ENCODE results near the gene RIN3. TPM values are rescaled to one million over a fixed set of nuclear protein-coding genes. Genes with fewer than 3 reads are reported as not detected.
"Not testable (repeated sequence)": the region's sequence is repeated elsewhere in the genome, so short reads cannot be mapped to it uniquely, and the experiment has no call there.

The RIN3 gene
- total and polyA plus RNA-seq, 7 donors: 6.0 to 31.8 (median 15.3) TPM

DNA sequence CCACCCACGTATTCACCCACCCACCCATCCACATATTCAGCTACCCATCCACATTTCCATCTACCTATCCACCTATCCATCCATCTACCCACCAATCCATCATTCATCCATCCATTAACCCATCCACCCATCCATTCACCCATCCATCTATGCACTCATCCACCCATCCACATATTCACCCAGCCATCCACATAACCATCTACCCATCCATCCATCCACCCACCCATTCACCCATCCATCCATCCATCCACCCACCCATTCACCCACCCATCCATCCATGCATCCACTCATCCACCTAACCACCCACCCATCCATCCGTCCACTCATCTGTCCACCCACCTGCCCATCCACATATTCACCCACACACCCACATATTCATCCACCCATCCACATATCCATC lies 164.4 kb downstream of the RIN3 start:
- TF ChIP-seq POLR2AphosphoS5 (IDR thresholded peaks at IDR 0.05) (no peak), EP300 (IDR thresholded peaks at IDR 0.05) (no peak), POLR2A (IDR thresholded peaks at IDR 0.05) (no peak)
- TF ChIP-seq, protein P1, sequence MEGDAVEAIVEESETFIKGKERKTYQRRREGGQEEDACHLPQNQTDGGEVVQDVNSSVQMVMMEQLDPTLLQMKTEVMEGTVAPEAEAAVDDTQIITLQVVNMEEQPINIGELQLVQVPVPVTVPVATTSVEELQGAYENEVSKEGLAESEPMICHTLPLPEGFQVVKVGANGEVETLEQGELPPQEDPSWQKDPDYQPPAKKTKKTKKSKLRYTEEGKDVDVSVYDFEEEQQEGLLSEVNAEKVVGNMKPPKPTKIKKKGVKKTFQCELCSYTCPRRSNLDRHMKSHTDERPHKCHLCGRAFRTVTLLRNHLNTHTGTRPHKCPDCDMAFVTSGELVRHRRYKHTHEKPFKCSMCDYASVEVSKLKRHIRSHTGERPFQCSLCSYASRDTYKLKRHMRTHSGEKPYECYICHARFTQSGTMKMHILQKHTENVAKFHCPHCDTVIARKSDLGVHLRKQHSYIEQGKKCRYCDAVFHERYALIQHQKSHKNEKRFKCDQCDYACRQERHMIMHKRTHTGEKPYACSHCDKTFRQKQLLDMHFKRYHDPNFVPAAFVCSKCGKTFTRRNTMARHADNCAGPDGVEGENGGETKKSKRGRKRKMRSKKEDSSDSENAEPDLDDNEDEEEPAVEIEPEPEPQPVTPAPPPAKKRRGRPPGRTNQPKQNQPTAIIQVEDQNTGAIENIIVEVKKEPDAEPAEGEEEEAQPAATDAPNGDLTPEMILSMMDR (IDR thresholded peaks at IDR 0.05): no peak
- no peaks in the 10 kb centered on the region for H3K27me3 ChIP-seq
- intact Hi-C loops (cut with DNase I): no loop called here
- 98 to 99% methylated on average over 2 of the region's 2 CpGs for WGBS, 2 donors
- peaks cover 12 to 63% (median 34%) of the 10 kb centered on the region in 4 donors for H3K36me3 ChIP-seq
- H3K9me3 ChIP-seq: no peaks in the 10 kb centered on the region
- peaks cover 0 to 18% (median 11%) of the 10 kb centered on the region in 4 donors for H3K4me1 ChIP-seq
- no peak overlapping the region for H3K27ac ChIP-seq
- H3K4me3 ChIP-seq: no peak overlapping the region
- peak; percentile 29 for DNase-seq

DNA sequence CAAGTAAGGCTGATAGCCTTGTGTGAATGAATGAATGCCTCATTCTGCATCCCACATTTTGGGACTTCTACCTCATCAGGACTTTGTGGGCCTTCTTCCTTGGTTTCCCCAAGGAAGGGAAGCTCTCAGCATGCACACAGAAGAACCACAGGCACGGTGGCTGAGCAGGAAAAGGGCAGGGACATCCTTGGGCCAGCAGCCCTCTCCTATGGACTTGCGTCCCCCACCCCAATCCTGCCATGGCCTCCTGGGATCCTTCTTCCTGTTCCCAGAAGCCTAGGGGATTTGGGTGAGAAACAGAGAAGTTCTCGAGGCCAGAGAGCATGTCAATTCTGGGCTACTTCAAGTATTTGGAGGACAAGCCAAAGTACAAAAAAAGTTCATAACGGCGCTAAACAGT lies 165.2 kb downstream of the RIN3 start:
- no peak overlapping the region for H3K4me3 ChIP-seq
- intact Hi-C loops (cut with DNase I): no loop called here
- peak; percentile 55 for DNase-seq
- peaks cover 12 to 62% (median 33%) of the 10 kb centered on the region in 4 donors for H3K36me3 ChIP-seq
- H3K4me1 ChIP-seq: peaks cover 0 to 18% (median 11%) of the 10 kb centered on the region in 4 donors
- no peaks in the 10 kb centered on the region for H3K27me3 ChIP-seq
- peak overlapping the region in 1 of 4 donors; percentile 34 for H3K27ac ChIP-seq
- 93 to 96% methylated on average over 5 of the region's 5 CpGs for WGBS, 2 donors
- no peak for TF ChIP-seq POLR2AphosphoS5 (IDR thresholded peaks at IDR 0.05)
- no peak for TF ChIP-seq EP300 (IDR thresholded peaks at IDR 0.05)
- TF ChIP-seq, protein P1 (IDR thresholded peaks at IDR 0.05): no peak
- no peak for TF ChIP-seq POLR2A (IDR thresholded peaks at IDR 0.05)
- no peaks in the 10 kb centered on the region for H3K9me3 ChIP-seq

DNA sequence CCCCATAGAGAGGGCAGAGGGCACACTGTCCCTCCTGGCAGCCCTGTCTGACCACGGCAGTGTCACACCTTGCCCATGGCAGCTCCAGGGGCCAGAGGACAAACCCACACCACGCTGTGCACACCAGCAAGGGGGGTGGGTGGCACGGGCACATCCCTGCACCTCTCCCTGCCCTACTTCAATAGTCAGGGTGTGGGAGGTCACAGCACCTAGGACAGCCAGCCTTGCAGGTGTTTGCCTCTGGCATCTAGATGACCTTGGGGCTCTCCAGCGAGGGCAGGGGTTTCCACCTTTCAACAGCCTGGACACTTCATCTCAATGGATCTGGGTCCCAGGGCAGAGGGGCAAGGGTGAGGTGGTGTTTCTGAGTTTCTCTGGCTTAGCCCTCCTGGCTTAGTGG lies 165.7 kb downstream of the RIN3 start:
- Histone ChIP-seq H3K9me3 (no peaks in the 10 kb centered on the region), H3K36me3 (peaks cover 12 to 60% (median 31%) of the 10 kb centered on the region in 4 donors), H3K4me1 (peaks cover 0 to 18% (median 11%) of the 10 kb centered on the region in 4 donors), H3K4me3 (no peak overlapping the region), H3K27ac (peak overlapping the region in 1 of 4 donors; percentile 34), H3K27me3 (no peaks in the 10 kb centered on the region)
- peak; percentile 49 for DNase-seq
- WGBS, 2 donors: 92% methylated on average over 4 of the region's 4 CpGs
- intact Hi-C loops (cut with DNase I): no loop called here
- no peak for TF ChIP-seq EP300 (IDR thresholded peaks at IDR 0.05)
- no peak for TF ChIP-seq POLR2A (IDR thresholded peaks at IDR 0.05)
- TF ChIP-seq, protein P1 (IDR thresholded peaks at IDR 0.05): no peak
- no peak for TF ChIP-seq POLR2AphosphoS5 (IDR thresholded peaks at IDR 0.05)

DNA sequence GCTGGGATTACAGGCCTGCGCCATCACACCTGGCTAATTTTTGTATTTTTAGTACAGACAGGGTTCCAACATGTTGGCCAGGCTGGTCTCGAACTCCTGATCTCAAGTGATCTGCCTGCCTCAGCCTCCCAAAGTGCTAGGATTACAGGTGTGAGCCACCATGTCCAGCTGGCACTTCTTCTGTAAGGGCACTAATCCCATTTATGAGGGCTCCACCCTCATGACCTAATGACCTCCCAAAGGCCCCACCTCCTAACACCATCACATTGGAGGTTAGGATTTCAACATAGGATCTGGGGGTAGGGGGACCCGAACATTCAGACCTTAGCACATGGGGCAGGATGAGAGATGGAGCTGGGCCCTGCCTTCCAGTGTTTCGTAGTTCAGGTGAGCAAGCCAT lies 166.7 kb downstream of the RIN3 start:
- peaks cover 0 to 17% (median 11%) of the 10 kb centered on the region in 4 donors for H3K4me1 ChIP-seq
- H3K9me3 ChIP-seq, DNase-seq, H3K27me3 ChIP-seq, H3K4me3 ChIP-seq: not testable (repeated sequence)
- peak overlapping the region in 3 of 4 donors; percentile 58 to 66 (median 59) for H3K27ac ChIP-seq
- intact Hi-C loops (cut with DNase I): loop anchor here (5.0 kb wide), 2 partner anchors 88 to 168 kb away; partner anchors contain the start of gene RIN3
- WGBS, 2 donors: 80 to 85% methylated on average over 4 of the region's 4 CpGs
- peaks cover 12 to 71% (median 35%) of the 10 kb centered on the region in 4 donors for H3K36me3 ChIP-seq

DNA sequence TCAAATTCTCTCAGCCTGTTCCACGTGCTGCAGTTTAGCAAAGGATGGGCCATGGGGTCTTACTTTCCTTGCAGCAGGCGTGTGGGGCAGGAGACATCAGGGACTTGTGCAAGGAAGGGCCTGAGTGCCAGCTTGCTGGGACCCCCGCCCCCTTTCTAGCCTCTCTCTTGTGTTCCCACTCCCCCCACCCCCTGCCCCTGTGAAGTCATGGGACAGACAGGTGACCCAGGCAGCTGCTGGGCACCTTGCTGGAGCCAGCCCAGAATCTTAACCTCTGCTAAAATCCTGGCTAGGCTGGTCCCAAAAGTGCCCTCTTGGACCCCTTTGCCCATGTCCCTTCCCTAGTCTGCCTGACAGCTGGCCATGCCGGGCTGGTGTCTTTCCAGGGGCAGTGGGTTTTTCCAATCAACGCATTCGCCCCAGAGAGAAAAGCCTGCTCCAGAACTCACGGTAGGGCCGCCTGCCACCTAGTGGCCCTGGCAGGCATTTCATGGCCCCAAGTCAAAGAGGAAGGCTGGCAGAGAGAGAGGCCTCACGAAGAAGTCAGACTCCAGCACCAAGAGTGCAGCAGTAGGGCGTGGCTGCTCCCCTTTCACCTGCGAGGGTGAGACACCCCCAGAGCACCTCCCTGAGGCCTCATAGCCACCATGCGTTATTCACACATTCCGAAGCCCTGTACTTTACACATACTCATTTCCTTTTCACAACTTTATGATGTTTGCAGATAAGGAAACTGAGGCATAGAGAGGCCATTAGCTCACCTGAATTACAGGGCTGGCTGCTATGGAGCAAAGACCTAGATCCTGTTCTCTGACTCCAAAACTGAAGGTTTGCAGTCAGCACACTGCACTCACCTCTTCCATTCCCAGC lies 167.4 kb downstream of the RIN3 start:
- WGBS, 2 donors: 17 to 33% methylated on average over 13 of the region's 13 CpGs
- no peaks in the 10 kb centered on the region for H3K9me3 ChIP-seq
- peak; percentile 89 for DNase-seq
- intact Hi-C loops (cut with DNase I): loop anchor here (5.0 kb wide), 2 partner anchors 89 to 169 kb away; partner anchors contain the start of gene RIN3
- peak overlapping the region in 3 of 4 donors; percentile 58 to 66 (median 59) for H3K27ac ChIP-seq
- H3K27me3 ChIP-seq: no peaks in the 10 kb centered on the region
- H3K4me1 ChIP-seq: peaks cover 0 to 16% (median 11%) of the 10 kb centered on the region in 4 donors
- peaks cover 12 to 77% (median 40%) of the 10 kb centered on the region in 4 donors for H3K36me3 ChIP-seq
- H3K4me3 ChIP-seq: no peak overlapping the region
- TF ChIP-seq, protein P1 (IDR thresholded peaks at IDR 0.05): peak; percentile 70 to 95 (median 92)
- TF ChIP-seq POLR2AphosphoS5 (IDR thresholded peaks at IDR 0.05) (peak in 1 of 4 donors; percentile 35), EP300 (IDR thresholded peaks at IDR 0.05) (no peak)
